HUDEP-2 (cell line): ENCODE results near the gene ZBTB16.

Experiments used
- DNase-seq, 76 experiments: peaks; one replicate each; lab custom pipeline; 2025; ENCODE audit not compliant: unreplicated experiment in 76 of 76; lab: John Stamatoyannopoulos, UW

The ZBTB16 gene

GRCh38 chr11:114221037-114221436 is 161.5 kb downstream of the ZBTB16 start:
- DNase-seq: no peak

GRCh38 chr11:114225661-114226060 is 166.2 kb downstream of the ZBTB16 start:
- DNase-seq: no peak

DNA sequence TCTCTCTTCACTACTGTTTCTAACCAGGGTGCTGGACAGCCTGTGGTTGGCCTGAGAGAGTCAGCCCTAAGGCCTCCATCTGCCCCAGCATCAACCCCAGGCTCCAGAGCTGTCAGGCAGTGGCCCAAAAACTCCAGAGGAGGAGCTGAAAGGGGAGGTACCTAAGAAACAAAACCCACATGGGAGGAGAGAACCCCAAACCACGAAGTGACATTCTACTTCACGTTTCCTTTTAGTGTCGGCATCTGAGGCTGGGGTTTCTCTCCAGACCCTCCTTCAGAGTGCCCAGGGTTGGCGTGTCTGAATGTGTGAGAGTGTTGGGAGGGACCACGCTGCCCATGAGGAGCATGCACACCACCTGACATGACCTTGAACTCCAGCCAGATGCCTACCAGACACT is 166.8 kb downstream of the ZBTB16 start:
- DNase-seq: no peak

DNA sequence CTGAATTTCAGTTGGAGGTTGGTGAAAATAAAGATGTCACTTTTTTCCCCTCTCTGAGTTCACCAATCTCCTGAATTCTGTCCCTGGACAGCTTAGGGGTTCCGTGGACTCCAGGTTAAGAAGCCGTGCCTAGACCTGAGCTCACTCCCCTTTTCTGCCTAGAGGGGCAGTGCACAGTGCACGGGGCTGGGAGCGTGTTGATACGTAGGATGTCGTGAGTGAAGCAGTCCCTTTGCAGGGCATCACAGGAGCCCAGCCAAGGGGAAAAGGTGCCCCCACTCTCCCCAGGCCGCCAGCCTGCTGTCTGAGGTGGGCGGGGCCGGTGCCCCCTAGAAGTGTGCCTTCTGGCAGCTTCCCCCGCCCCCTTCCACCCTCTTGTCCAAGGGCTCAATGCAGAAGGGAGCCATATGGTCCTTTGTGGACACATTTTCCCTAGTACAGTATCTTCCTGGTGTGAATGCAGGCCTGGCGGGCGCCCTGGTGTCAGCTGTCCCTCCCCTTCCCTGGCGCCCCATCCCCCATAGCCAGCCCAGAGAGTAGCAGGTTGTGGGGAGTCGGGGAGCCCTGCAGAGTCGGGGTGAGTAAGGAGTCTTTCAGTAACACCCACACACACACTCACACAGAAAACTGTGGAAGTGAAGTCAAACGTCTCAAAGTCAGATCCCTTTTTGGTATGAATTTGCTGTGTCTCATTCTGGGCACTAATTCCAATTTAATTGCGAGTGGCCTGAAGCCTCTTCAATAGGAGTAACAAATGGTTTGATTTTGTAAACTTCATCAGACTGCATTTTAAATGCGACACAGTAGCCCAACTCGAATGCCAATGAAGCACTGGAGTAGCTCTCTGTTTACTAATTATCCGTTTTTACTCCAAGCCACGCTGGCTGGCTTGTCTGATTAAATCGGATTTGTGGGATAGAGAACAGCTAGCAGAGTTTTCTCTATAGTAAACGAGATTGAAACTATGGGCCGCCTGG is 169.2 kb downstream of the ZBTB16 start:
- no peak for DNase-seq

GRCh38 chr11:114230031-114230704 is 170.7 kb downstream of the ZBTB16 start:
- no peak for DNase-seq

- DNase-seq: peak in 26 of 76 experiments; percentile 3 to 38 (median 18)
These were observed 173.0 kb downstream of the ZBTB16 start for GRCh38 chr11:114232400-114233059.

- DNase-seq: no peak
These were observed 174.2 kb downstream of the ZBTB16 start for GRCh38 chr11:114233755-114234154.

DNA sequence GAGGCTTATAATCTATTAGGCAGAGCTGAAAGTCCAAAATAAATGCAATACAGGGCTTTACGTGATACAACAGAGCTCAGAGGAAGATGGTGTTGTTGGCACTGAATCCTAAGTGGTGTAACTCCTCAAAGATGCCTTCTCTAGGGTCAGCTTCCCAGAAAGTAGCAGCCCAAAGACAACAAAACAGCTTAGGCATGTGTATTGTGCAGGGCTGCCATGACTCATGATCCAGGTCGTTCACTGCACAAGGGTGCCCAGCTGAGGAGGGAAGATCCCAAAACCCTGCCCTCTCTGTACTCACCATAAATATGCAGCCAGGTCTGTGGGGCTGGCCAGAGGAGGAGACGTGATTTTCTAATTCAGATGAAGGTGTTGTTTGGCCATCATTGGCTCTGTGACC is 177.3 kb downstream of the ZBTB16 start:
- DNase-seq: no peak

DNA sequence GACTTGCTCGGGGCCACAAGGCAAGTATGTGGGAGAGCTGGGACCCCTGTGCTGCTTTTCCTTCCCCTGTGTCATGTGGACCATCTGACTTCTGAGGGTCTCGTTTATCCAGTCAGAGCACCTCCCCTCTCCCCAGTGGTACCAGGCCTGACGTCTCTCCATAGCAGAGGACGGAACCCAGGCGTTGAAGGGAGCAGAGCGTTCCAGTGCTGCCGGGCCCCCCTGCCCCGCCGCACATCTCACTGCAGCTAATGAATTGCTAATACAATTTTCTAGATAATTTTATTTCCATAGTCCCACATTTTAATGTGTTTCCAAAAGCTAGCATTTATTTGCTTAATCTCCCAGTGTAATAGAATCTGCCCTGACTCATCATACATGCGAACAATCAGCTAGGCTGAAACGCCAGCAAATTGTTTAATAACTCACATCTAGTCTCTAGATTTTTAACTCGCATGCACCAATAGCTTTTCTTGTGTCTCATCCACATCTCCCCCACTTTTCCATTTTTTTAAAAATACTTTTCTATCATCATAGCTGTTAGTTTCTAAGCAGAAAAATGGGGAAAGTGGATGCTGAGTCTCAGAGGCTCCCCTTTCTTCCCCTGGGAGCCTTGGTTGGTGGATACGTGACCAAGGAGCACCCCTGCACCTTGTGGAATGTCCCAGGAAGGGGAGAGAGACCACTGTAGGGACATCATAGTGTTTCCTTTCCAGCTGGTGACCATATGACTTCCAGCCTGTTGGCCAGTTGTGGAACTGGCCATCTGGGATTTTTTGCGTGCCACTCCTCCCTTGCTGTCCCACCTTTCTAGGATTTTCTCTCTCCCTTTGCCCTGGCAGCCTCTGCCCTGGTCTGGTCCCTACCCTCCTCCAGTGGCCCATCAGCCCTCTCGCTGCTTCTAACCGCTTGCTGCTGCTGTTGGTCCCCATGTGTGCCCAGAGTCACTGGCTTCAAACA is 178.1 kb downstream of the ZBTB16 start:
- DNase-seq: no peak

DNA sequence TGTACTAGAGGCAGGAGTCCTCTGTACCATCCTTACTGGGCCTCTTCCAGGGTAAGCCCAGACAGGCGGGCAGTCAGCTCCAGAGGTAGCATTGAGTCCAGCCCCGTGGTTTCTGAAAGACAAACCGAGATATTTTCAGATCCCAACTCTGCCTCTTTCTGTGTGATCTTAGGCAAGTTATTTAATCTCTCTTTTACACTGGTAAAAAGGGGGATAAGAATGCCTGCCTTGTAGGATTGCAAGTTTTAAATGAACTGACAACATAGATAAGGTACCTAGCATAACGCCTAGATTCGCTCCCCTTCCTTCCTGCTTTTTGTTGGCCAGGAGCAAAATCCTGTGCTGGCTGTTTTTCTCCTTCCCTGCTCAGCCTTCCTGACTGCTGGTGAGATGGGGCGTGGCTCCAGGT is 180.2 kb downstream of the ZBTB16 start:
- peak in 15 of 76 experiments; percentile 7 to 47 (median 24) for DNase-seq

- no peak for DNase-seq
These were observed 182.5 kb downstream of the ZBTB16 start for GRCh38 chr11:114242032-114242431.

DNA sequence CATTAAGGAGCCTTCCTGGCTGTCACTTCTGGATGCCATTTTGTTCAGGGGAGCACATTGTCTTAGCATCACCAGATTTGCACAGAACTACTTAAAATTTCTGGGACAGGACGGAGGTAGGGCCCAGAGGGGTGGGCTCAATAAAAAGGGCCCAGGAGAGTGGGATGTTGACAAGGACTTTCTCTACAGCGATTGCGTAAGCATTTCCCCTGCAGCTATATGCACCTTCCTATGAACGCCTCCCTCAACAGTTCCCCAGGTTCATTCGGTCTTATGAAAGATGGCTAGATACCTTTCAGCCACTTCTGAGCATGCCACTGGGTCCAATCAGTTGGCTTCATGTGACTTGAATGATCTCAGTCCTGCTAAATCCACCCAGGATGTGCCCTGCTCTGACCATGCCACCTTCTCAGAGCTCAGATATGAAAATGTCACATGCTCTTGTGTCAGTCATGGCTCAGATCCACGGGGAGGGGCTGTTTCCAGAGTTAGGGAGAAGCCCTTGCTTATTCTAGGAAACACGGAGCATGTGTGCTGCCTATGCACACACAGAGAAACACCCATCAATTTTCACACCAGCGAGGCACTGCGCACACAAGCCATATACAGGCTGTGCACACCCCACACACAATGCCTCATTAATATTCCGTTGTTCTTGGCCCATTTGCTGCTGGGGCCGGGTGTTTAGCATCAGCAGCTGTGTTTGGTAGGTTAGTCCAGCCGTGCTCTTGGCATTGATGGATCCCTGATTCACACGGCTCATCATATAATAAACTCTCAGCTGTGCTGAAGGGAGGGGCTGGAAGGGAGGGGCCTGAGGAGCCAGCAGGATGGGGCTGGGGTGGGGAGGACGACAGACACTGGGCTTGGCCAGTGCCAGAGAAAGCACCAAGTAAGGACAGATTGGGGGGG is 184.2 kb downstream of the ZBTB16 start:
- DNase-seq: peak in 7 of 76 experiments; percentile 7 to 45 (median 17)

DNA sequence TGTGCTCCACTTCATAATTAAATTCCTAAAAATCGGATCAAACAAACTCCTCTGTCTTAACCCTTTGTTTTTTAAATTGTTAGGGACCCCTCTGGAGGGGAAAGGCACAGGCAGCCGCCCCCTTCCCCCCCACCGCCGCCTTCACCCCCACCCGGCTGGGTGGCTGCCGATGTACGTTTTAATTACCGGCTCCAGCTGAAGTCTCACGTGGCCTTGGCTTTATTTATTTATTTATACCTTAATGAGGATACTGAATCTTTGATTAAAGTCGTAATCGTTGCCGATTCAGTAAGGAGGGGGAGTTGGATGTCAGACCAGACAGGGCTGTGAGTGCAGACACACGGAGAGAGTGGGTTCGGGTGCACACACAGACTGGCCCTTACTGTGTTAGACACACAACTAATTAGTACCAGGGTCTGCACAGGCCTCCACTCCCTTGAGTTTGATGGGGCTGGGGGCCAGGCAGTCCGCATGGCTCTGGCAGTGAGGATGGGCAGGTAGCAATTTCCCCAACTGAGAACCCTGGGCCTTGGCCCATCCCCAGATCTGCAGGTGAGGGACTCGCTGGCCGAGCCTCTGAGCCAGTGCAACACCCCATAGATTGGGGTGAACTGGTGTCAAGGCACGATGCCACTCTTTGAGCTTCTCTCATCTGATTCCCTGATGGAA is 185.3 kb downstream of the ZBTB16 start:
- DNase-seq: no peak

GRCh38 chr11:114246321-114247069 is 187.0 kb downstream of the ZBTB16 start:
- DNase-seq: no peak

DNA sequence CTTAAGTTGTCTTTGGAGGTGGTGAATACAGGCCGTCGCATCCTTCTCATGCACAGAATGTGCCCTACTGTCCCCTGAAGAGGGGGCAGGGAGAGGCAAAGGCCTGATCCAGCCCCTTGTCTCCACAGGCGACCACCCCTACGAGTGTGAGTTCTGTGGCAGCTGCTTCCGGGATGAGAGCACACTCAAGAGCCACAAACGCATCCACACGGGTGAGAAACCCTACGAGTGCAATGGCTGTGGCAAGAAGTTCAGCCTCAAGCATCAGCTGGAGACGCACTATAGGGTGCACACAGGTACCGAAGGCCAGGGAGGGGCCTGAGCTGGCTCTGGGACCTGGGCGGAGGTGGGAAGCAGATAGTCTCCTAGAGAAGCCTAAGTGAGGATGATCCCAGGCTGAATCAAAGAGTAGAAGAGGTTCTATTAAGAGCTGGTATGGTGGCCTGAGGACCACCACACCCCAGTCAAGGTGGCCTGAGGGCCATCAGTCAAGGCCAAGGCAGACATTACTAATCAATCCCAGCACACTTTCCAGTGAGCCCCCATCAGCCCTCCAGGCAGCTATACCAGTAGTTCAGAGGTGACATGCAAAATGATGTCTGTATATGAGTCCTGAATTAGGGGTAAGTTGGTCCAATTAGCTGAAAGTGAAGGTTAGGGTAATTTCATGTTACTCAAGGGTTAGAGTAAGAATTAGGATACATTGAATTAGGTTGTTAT is 187.7 kb downstream of the ZBTB16 start:
- DNase-seq: no peak

GRCh38 chr11:114250180-114250579 is 190.7 kb downstream of the ZBTB16 start:
- no peak for DNase-seq
